IMR-90 (cell line): ENCODE data around the gene CALHM6. TPM values are rescaled to one million over a fixed set of nuclear protein-coding genes. Genes with fewer than 3 reads are reported as not detected.

ENCODE experiments used
- ATAC-seq: fragments of 200-7000 bp; cut with Tn5 transposase; 2 replicates; pipeline ENCODE4 v1.9.1; 2020; ENCODE audit warnings: low read depth, mild to moderate bottlenecking, moderate library complexity
- BruUV-seq: library from RNA; stranded (reverse); fragments of 400-500 nt; replicated peaks from 2 replicates; lab custom pipeline; 2021; lab: Mats Ljungman, UMichigan
- CTCF ChIA-PET: fragments of 300-600 bp; formaldehyde crosslinking; extraction: SDS; loops from one replicate; lab custom pipeline; 2021; ENCODE audit warnings: antibody characterized with exemption; lab: Yijun Ruan, JAX
- POLR2A ChIA-PET: fragments of 300-600 bp; sonication (Branson Sonifier 250); formaldehyde crosslinking; loops from one replicate; lab custom pipeline; 2022; ENCODE audit warnings: antibody characterized with exemption; ENCODE audit not compliant: unreplicated experiment; lab: Charles Lee
- DNase-seq: peaks from one replicate; pipeline ENCODE4 v3.0.0; 2013
- H2AFZ ChIP-seq: replicated peaks from 2 replicates; pipeline ENCODE3; 2013; ENCODE audit warnings: low read length, mild to moderate bottlenecking; ENCODE audit not compliant: poor library complexity
- H2AK5ac ChIP-seq: 2 replicates; pipeline ENCODE4 v1.6.1; 2013; ENCODE audit warnings: low read depth, low read length, inconsistent platforms
- H2AK9ac ChIP-seq: replicated peaks from 2 replicates; pipeline ENCODE3; 2013; ENCODE audit warnings: mild to moderate bottlenecking, low read depth, low read length, moderate library complexity; ENCODE audit not compliant: poor library complexity
- H2BK120ac ChIP-seq: 2 replicates; pipeline ENCODE4 v1.6.1; 2013; ENCODE audit warnings: low read depth, low read length, inconsistent platforms
- H2BK15ac ChIP-seq: 3 replicates; pipeline ENCODE4 v1.6.1; 2013; ENCODE audit warnings: low read depth, low read length, inconsistent platforms
- H2BK20ac ChIP-seq: 2 replicates; pipeline ENCODE4 v1.6.1; 2013; ENCODE audit warnings: low read depth, mild to moderate bottlenecking, inconsistent platforms, low read length, moderate library complexity
- H2BK5ac ChIP-seq: 2 replicates; pipeline ENCODE4 v1.6.1; 2013; ENCODE audit warnings: mild to moderate bottlenecking, low read depth, low read length, inconsistent platforms; ENCODE audit not compliant: poor library complexity, severe bottlenecking
- H3K14ac ChIP-seq: replicated peaks from 2 replicates; pipeline ENCODE4 v1.6.1; 2013; ENCODE audit warnings: low read depth, low read length, inconsistent platforms
- H3K18ac ChIP-seq: 2 replicates; pipeline ENCODE4 v1.6.1; 2013; ENCODE audit warnings: low read depth, low read length, control low read depth
- H3K23ac ChIP-seq: 2 replicates; pipeline ENCODE4 v1.6.1; 2013; ENCODE audit warnings: low read depth, low read length, inconsistent platforms
- H3K27ac ChIP-seq: 2 replicates; pipeline ENCODE4 v1.5.1; 2013; ENCODE audit warnings: mild to moderate bottlenecking, control low read depth, low read length; ENCODE audit not compliant: insufficient read depth
- H3K27me3 ChIP-seq: 2 replicates; pipeline ENCODE4 v1.6.1; 2013; ENCODE audit warnings: low read length; ENCODE audit not compliant: control insufficient read depth, insufficient read depth
- H3K36me3 ChIP-seq: 2 replicates; pipeline ENCODE4 v1.6.1; 2013; ENCODE audit warnings: low read length, mixed read lengths; ENCODE audit not compliant: control insufficient read depth, insufficient read depth
- H3K4ac ChIP-seq: 2 replicates; pipeline ENCODE4 v1.6.1; 2013; ENCODE audit warnings: low read depth, low read length, inconsistent platforms
- H3K4me1 ChIP-seq: 2 replicates; pipeline ENCODE4 v1.6.1; 2013; ENCODE audit warnings: low read length, mixed read lengths; ENCODE audit not compliant: control insufficient read depth, insufficient read depth
- H3K4me2 ChIP-seq: 2 replicates; pipeline ENCODE4 v1.6.1; 2013; ENCODE audit warnings: low read depth, mild to moderate bottlenecking, control low read depth, low read length, moderate library complexity
- H3K4me3 ChIP-seq: 2 replicates; pipeline ENCODE4 v1.5.1; 2013; ENCODE audit warnings: low read depth, mild to moderate bottlenecking, control low read depth, low read length, moderate library complexity; ENCODE audit not compliant: insufficient read depth
- H3K56ac ChIP-seq: 2 replicates; pipeline ENCODE4 v1.6.1; 2013; ENCODE audit warnings: low read length, inconsistent platforms; ENCODE audit not compliant: insufficient read depth; ENCODE audit errors: extremely low read depth
- H3K79me1 ChIP-seq, 2 experiments: 2 replicates each; pipeline ENCODE4 v1.6.1; 2013; ENCODE audit warnings: low read length in 2 of 2, inconsistent platforms in 1 of 2, low read depth in 1 of 2
- H3K9ac ChIP-seq: 2 replicates; pipeline ENCODE4 v1.6.1; 2013; ENCODE audit warnings: low read depth, low read length, control low read depth
- H3K9me1 ChIP-seq: 2 replicates; pipeline ENCODE4 v1.6.1; 2013; ENCODE audit warnings: low read length, inconsistent platforms; ENCODE audit not compliant: insufficient read depth
- H3K9me3 ChIP-seq: 2 replicates; pipeline ENCODE4 v1.6.1; 2013; ENCODE audit warnings: low read length; ENCODE audit not compliant: control insufficient read depth, insufficient read depth
- H4K20me1 ChIP-seq: 2 replicates; pipeline ENCODE4 v1.6.1; 2013; ENCODE audit warnings: low read length, inconsistent platforms; ENCODE audit not compliant: insufficient read depth
- H4K5ac ChIP-seq: 2 replicates; pipeline ENCODE4 v1.6.1; 2013; ENCODE audit warnings: mild to moderate bottlenecking, low read depth, low read length, control low read depth
- H4K8ac ChIP-seq, 2 experiments: 2 replicates each; pipeline ENCODE4 v1.6.1; 2013; ENCODE audit warnings: low read depth in 2 of 2, low read length in 2 of 2, control low read depth in 1 of 2, inconsistent platforms in 1 of 2
- H4K91ac ChIP-seq: 2 replicates; pipeline ENCODE4 v1.6.1; 2013; ENCODE audit warnings: low read depth, low read length, inconsistent platforms; ENCODE audit not compliant: insufficient read depth
- BHLHE40 ChIP-seq: fragments of 150-350 bp; IDR thresholded peaks from 2 replicates; pipeline ENCODE4 v1.6.1; 2016; ENCODE audit warnings: mild to moderate bottlenecking, low read depth, low read length
- CEBPB ChIP-seq: IDR thresholded peaks from 2 replicates; pipeline ENCODE4 v1.6.1; 2012; ENCODE audit warnings: low read depth, low read length, improper control_type of control experiment
- FOS ChIP-seq: fragments of 150-350 bp; IDR thresholded peaks from 2 replicates; pipeline ENCODE4 v1.6.1; 2016; ENCODE audit warnings: low read depth, low read length
- MAFK ChIP-seq: IDR thresholded peaks from 2 replicates; pipeline ENCODE4 v1.6.1; 2012; ENCODE audit warnings: low read depth, low read length, improper control_type of control experiment
- MAZ ChIP-seq: IDR thresholded peaks from 2 replicates; pipeline ENCODE4 v1.6.1; 2012; ENCODE audit warnings: low read depth, mild to moderate bottlenecking, low read length, improper control_type of control experiment, moderate library complexity, borderline replicate concordance
- MXI1 ChIP-seq: IDR thresholded peaks from 2 replicates; pipeline ENCODE4 v1.6.1; 2012; ENCODE audit warnings: low read depth, mild to moderate bottlenecking, low read length, moderate library complexity, borderline replicate concordance
- NFE2L2 ChIP-seq: fragments of 150-350 bp; IDR thresholded peaks from 2 replicates; pipeline ENCODE4 v1.6.1; 2016; ENCODE audit warnings: low read depth, mild to moderate bottlenecking, low read length
- POLR2A ChIP-seq: IDR thresholded peaks from 2 replicates; pipeline ENCODE4 v1.6.1; 2012; ENCODE audit warnings: mild to moderate bottlenecking, low read depth, low read length
- RCOR1 ChIP-seq: IDR thresholded peaks from 2 replicates; pipeline ENCODE4 v1.6.1; 2012; ENCODE audit warnings: mild to moderate bottlenecking, low read length, improper control_type of control experiment; ENCODE audit not compliant: insufficient replicate concordance
- SMC3 ChIP-seq: fragments of 150-350 bp; IDR thresholded peaks from 2 replicates; pipeline ENCODE4 v1.6.1; 2016; ENCODE audit warnings: low read depth, mild to moderate bottlenecking, antibody characterized with exemption, low read length, moderate library complexity
- USF2 ChIP-seq: fragments of 150-350 bp; IDR thresholded peaks from 2 replicates; pipeline ENCODE4 v1.6.1; 2017; ENCODE audit warnings: mild to moderate bottlenecking, antibody characterized with exemption, low read length, low read depth
- dilution Hi-C: fragments of 300-500 bp; cut with HindIII; formaldehyde crosslinking; loops from one replicate; pipeline ENCODE4 v1.14.3; 2018; ENCODE audit warnings: low sequenced_read_pairs; ENCODE audit not compliant: unreplicated experiment
- in situ Hi-C: fragments of 300-500 bp; cut with MboI; formaldehyde crosslinking; loops from 3 replicates; pipeline ENCODE4 v1.14.3; 2019; ENCODE audit warnings: low sequenced_read_pairs, inconsistent platforms, mixed read lengths
- intact Hi-C: fragments of 100-400 bp; cut with micrococcal nuclease; formaldehyde crosslinking; loops from 2 replicates; pipeline ENCODE4 v1.10.0; 2022
- polyA plus RNA-seq, 3 experiments: library from polyadenylated mRNA; depleted of rRNA; stranded (reverse); fragments of >200 nt; gene quantifications; 2 replicates each; pipeline ENCODE4 v1.2.3, GENCODE V29; 2012; ENCODE audit warnings: low replicate concordance in 1 of 3
- total RNA-seq: library from RNA; depleted of rRNA; stranded (reverse); fragments of >200 nt; gene quantifications from 2 replicates; pipeline ENCODE4 v1.2.3, GENCODE V29; 2012
- TF ChIP-seq, protein P1 (sequence below): fragments of 150-350 bp; IDR thresholded peaks from 2 replicates; pipeline ENCODE4 v1.6.1; 2016; ENCODE audit warnings: low read depth, mild to moderate bottlenecking, low read length, moderate library complexity, borderline replicate concordance
- TF ChIP-seq, protein P2 (sequence below): conservative IDR thresholded peaks from 2 replicates; pipeline ENCODE4 v1.5.1; 2012; ENCODE audit warnings: mild to moderate bottlenecking, low read depth, low read length, improper control_type of control experiment

CALHM6 gene
- total and polyA plus RNA-seq, 2 of the 4 experiments (the other 2 are of a cell fraction) = 0.72 to 1.5 TPM

- H3K9ac ChIP-seq = no peak overlapping the region
- ATAC-seq (peak; percentile 48), DNase-seq (no peak)
- H4K91ac ChIP-seq = no peak overlapping the region
- ChIA-PET POLR2A (no interaction called here), CTCF (interaction anchor here (0.6 kb wide), 1 partner anchor 120 kb away, joined by 5 read pairs; no protein-coding TSS in a partner anchor)
- H2AK9ac ChIP-seq = no peak overlapping the region
- no peak overlapping the region for H3K14ac ChIP-seq
- H3K27ac ChIP-seq = no peak overlapping the region
- peak overlapping the region; percentile 12; the same call in 1 of the 2 replicates for H3K4ac ChIP-seq
- no peak overlapping the region for H3K23ac ChIP-seq
- H3K9me3 ChIP-seq = no peaks in the 10 kb centered on the region
- H4K20me1 ChIP-seq = no peaks in the 10 kb centered on the region; the same call in 1 of the 2 replicates
- no peaks in the 10 kb centered on the region for H3K27me3 ChIP-seq
- H2BK15ac ChIP-seq = no peak overlapping the region
- no peak overlapping the region for H4K8ac ChIP-seq
- peaks cover 42 to 60% of the 10 kb centered on the region in 2 experiments for H3K79me1 ChIP-seq
- in situ Hi-C loops (no loop called here), dilution Hi-C loops (no loop called here), intact Hi-C loops (no loop called here)
- no peak overlapping the region for H2BK20ac ChIP-seq
- H3K9me1 ChIP-seq = peaks cover 8% of the 10 kb centered on the region
- H3K4me1 ChIP-seq = peaks cover 4% of the 10 kb centered on the region
- peak overlapping the region; percentile 46; the same call in 1 of the 2 replicates for H3K18ac ChIP-seq
- H2BK5ac ChIP-seq = no peak overlapping the region
- no peak overlapping the region for H2AFZ ChIP-seq
- no peak overlapping the region for H2BK120ac ChIP-seq
- no peak overlapping the region for H4K5ac ChIP-seq
- H2AK5ac ChIP-seq = no peak overlapping the region
- TF ChIP-seq POLR2A (no peak), CEBPB (no peak), BHLHE40 (no peak), RCOR1 (no peak), MXI1 (no peak), MAZ (no peak), NFE2L2 (no peak), FOS (no peak), SMC3 (no peak), MAFK (no peak), USF2 (no peak)
- TF ChIP-seq, protein P1, sequence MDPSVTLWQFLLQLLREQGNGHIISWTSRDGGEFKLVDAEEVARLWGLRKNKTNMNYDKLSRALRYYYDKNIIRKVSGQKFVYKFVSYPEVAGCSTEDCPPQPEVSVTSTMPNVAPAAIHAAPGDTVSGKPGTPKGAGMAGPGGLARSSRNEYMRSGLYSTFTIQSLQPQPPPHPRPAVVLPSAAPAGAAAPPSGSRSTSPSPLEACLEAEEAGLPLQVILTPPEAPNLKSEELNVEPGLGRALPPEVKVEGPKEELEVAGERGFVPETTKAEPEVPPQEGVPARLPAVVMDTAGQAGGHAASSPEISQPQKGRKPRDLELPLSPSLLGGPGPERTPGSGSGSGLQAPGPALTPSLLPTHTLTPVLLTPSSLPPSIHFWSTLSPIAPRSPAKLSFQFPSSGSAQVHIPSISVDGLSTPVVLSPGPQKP = no peak
- TF ChIP-seq, protein P2, sequence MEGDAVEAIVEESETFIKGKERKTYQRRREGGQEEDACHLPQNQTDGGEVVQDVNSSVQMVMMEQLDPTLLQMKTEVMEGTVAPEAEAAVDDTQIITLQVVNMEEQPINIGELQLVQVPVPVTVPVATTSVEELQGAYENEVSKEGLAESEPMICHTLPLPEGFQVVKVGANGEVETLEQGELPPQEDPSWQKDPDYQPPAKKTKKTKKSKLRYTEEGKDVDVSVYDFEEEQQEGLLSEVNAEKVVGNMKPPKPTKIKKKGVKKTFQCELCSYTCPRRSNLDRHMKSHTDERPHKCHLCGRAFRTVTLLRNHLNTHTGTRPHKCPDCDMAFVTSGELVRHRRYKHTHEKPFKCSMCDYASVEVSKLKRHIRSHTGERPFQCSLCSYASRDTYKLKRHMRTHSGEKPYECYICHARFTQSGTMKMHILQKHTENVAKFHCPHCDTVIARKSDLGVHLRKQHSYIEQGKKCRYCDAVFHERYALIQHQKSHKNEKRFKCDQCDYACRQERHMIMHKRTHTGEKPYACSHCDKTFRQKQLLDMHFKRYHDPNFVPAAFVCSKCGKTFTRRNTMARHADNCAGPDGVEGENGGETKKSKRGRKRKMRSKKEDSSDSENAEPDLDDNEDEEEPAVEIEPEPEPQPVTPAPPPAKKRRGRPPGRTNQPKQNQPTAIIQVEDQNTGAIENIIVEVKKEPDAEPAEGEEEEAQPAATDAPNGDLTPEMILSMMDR = no peak
- H3K4me2 ChIP-seq = no peak overlapping the region
- peaks cover 6% of the 10 kb centered on the region for H3K36me3 ChIP-seq
- no TSS peak for BruUV-seq
- no peak overlapping the region for H3K56ac ChIP-seq
- H3K4me3 ChIP-seq = no peak overlapping the region
Observed at GRCh38 chr6:116412270-116412669, 48.9 kb upstream of the CALHM6 start.
